ENCODE measurements around the gene POC1A. TPM values are rescaled to one million over a fixed set of nuclear protein-coding genes. Genes with fewer than 3 reads are reported as not detected.
A peak's percentile ranks its signal among the peaks of the same experiment; 100 is the strongest.

The POC1A gene
- total and polyA plus RNA-seq, 2 of the 4 experiments (the other 2 are of a cell fraction) = 10.6 to 11.5 TPM

GRCh38 chr3:52120556-52121463 is 33.4 kb downstream of the POC1A start:
- H2BK15ac ChIP-seq (ENCODE audit: low read depth, low read length) = no peak overlapping the region
- no TSS peak for BruUV-seq (replicated peaks)
- H3K9ac ChIP-seq (ENCODE audit: low read depth, low read length) = no peak overlapping the region
- ChIA-PET CTCF (interaction anchor here (1.0 to 1.8 kb wide), 3 partner anchors 116 to 178 kb away, joined by 3 to 5 read pairs (median 5); no protein-coding TSS in a partner anchor), POLR2A (ENCODE audit: unreplicated experiment) (no interaction called here)
- no peak overlapping the region for H3K4me2 ChIP-seq (ENCODE audit: low read depth, low read length)
- H2AK5ac ChIP-seq (ENCODE audit: low read depth, low read length) = no peak overlapping the region
- H3K27me3 ChIP-seq (ENCODE audit: control insufficient read depth, insufficient read depth, low read length) = no peaks in the 10 kb centered on the region
- H4K20me1 ChIP-seq (ENCODE audit: insufficient read depth, low read length) = no peaks in the 10 kb centered on the region
- in situ Hi-C loops (cut with MboI; ENCODE audit: low sequenced_read_pairs) = no loop called here
- no peak overlapping the region for H2AFZ ChIP-seq (replicated peaks; ENCODE audit: low read length, poor library complexity)
- H4K91ac ChIP-seq (ENCODE audit: insufficient read depth, low read depth, low read length) = no peak overlapping the region
- H2BK120ac ChIP-seq (ENCODE audit: low read depth, low read length) = no peak overlapping the region
- peaks cover 3% of the 10 kb centered on the region; the same call in 1 of the 2 replicates for H3K9me1 ChIP-seq (ENCODE audit: insufficient read depth, low read length)
- H3K36me3 ChIP-seq (ENCODE audit: control insufficient read depth, insufficient read depth, low read length) = peaks cover 3% of the 10 kb centered on the region; the same call in 1 of the 2 replicates
- no peak overlapping the region for H2BK5ac ChIP-seq (ENCODE audit: low read depth, low read length, poor library complexity, severe bottlenecking)
- no peak overlapping the region for H3K4ac ChIP-seq (ENCODE audit: low read depth, low read length)
- ATAC-seq (ENCODE audit: low read depth) (no peak), DNase-seq (no peak)
- no peak overlapping the region for H4K5ac ChIP-seq (ENCODE audit: low read depth, low read length)
- H3K23ac ChIP-seq (ENCODE audit: low read depth, low read length) = no peak overlapping the region
- H3K79me1 ChIP-seq (ENCODE audit: low read depth in 1 of 2, low read length in 2 of 2) = peaks cover 0 to 3% of the 10 kb centered on the region in 2 experiments; a peak in 2 of 4 replicates
- H3K56ac ChIP-seq (ENCODE audit: extremely low read depth, insufficient read depth, low read length) = no peak overlapping the region
- peak overlapping the region; percentile 34 for H2AK9ac ChIP-seq (replicated peaks; ENCODE audit: low read depth, low read length, poor library complexity)
- no peak overlapping the region for H2BK20ac ChIP-seq (ENCODE audit: low read depth, low read length)
- H3K18ac ChIP-seq (ENCODE audit: low read depth, low read length) = no peak overlapping the region
- no peak overlapping the region for H3K27ac ChIP-seq (ENCODE audit: insufficient read depth, low read length)
- no peak overlapping the region for H3K4me3 ChIP-seq (ENCODE audit: insufficient read depth, low read depth, low read length)
- no peaks in the 10 kb centered on the region; the same call in 1 of the 2 replicates for H3K4me1 ChIP-seq (ENCODE audit: control insufficient read depth, insufficient read depth, low read length)
- WGBS, 2 experiments (ENCODE audit: extremely low coverage in 2 of 2, insufficient read length in 1 of 2) = no CpG with 5 or more reads among the region's 3 CpGs
- no peak overlapping the region for H4K8ac ChIP-seq (ENCODE audit: low read depth in 2 of 2, low read length in 2 of 2)
- dilution Hi-C loops (cut with HindIII; ENCODE audit: low sequenced_read_pairs, unreplicated experiment) = no loop called here
- H3K14ac ChIP-seq (replicated peaks; ENCODE audit: low read depth, low read length) = no peak overlapping the region
- no peaks in the 10 kb centered on the region for H3K9me3 ChIP-seq (ENCODE audit: control insufficient read depth, insufficient read depth, low read length)
- intact Hi-C loops (cut with micrococcal nuclease) = no loop called here
- TF ChIP-seq CHD1 (IDR thresholded peaks at IDR 0.05; ENCODE audit: low read depth, low read length) (no peak), POLR2A (IDR thresholded peaks at IDR 0.05; ENCODE audit: low read depth, low read length) (no peak), ELK1 (IDR thresholded peaks at IDR 0.05; ENCODE audit: borderline replicate concordance, low read depth, low read length) (no peak), NFE2L2 (IDR thresholded peaks at IDR 0.05; ENCODE audit: low read depth, low read length) (no peak), CTCF (conservative IDR thresholded peaks at IDR 0.05; ENCODE audit: low read depth, low read length) (no peak), BHLHE40 (IDR thresholded peaks at IDR 0.05; ENCODE audit: low read depth, low read length) (no peak), MAZ (IDR thresholded peaks at IDR 0.05; ENCODE audit: borderline replicate concordance, low read depth, low read length) (no peak), FOS (IDR thresholded peaks at IDR 0.05; ENCODE audit: low read depth, low read length) (no peak), MAFK (IDR thresholded peaks at IDR 0.05; ENCODE audit: low read depth, low read length) (no peak), RFX5 (IDR thresholded peaks at IDR 0.05; ENCODE audit: low read depth, low read length) (no peak), MXI1 (IDR thresholded peaks at IDR 0.05; ENCODE audit: borderline replicate concordance, low read depth, low read length) (no peak), RCOR1 (IDR thresholded peaks at IDR 0.05; ENCODE audit: insufficient replicate concordance, low read length) (no peak)

Data from IMR-90 (cell line).